ENCODE results near the gene OPA3.
A peak's percentile ranks its signal among the peaks of the same experiment; 100 is the strongest.

OPA3 gene

GRCh38 chr19:45500918-45501729 lies 83.5 kb downstream of the OPA3 start:
- DNase-seq = no peak

DNA sequence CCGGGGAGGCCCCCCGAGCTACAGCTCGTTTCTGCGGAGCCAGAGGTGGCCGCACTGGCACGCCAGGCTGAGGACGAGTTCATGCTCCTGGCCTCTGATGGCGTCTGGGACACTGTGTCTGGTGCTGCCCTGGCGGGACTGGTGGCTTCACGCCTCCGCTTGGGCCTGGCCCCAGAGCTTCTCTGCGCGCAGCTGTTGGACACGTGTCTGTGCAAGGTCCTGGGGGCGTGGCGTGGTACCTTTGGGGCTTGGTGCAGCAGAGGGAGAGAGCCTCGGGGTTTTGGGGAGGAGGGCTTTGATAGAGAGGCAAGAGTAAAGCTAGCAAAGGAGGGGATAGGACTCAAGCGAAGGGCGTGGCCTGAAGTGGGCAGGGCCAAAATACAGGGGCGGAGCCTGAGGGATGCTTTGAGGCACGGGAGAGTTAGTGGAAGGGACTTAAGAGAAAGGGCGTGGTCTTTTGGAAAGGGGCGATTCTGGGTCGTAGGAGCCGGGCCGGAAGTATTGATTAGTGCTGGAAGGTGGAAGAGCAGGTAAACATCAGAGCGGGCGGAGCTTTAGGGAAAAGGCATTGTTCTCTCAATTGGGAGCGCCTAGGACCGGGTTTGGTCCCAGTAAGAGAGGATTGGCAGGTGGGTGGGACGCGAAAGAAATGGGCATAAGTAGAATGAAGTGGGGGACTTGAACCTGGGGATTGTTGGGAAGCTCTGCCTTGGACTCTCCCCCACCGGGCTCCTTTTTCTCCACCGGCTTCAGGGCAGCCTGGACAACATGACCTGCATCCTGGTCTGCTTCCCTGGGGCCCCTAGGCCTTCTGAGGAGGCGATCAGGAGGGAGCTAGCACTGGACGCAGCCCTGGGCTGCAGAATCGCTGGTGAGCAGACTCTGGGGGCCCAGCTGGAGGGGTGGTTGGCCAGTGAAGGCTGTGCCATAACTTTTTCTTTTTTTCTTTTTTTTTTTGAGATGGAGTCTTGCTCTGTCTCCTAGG lies 85.1 kb downstream of the OPA3 start:
- peak; percentile 86 for DNase-seq

DNA sequence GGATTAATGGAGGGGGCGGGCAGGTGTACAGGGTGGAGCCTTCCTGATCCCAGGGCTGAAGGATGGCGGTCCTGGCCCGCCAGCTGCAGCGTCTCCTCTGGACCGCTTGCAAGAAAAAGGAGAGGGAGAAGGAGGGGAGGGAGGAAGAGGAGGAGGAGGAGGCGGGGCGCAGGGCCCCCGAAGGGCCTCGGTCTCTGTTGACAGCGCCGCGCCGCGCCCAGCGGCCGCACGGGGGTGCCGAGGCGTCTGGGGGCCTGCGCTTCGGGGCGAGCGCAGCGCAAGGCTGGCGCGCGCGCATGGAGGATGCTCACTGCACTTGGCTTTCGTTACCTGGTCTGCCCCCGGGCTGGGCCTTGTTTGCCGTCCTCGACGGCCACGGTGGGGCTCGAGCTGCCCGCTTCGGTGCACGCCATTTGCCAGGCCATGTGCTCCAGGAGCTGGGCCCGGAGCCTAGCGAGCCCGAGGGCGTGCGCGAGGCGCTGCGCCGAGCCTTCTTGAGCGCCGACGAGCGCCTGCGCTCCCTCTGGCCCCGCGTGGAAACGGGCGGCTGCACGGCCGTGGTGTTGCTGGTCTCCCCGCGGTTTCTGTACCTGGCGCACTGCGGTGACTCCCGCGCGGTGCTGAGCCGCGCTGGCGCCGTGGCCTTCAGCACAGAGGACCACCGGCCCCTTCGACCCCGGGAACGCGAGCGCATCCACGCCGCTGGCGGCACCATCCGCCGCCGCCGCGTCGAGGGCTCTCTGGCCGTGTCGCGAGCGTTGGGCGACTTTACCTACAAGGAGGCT lies 86.0 kb downstream of the OPA3 start, which contains the start of gene PPM1N:
Gene PPM1N, plus strand, starts transcription at position 33 of the 785 bp plus-strand sequence. Its CDS starts 30 bp downstream, at position 63.
- DNase-seq = peak; percentile 88

DNA sequence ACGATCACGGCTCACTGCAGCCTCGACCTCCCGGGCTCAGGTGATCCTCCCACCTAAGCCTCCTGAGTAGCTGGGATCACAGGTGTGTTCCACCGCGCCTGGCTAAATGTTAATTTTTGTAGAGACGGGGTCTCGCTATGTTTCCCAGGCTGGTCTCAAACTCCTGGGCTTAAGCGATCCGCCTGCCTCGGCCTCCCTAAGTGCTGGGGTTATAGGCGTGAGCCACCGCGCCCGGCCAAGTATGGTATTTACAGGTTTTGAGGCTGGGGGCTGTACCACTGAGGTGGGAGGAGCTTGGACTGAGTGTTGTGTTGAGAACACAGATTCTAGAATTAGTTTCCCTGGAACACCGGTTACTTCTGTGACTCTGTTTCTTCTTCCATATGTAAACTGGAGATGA lies 86.8 kb downstream of the OPA3 start:
- DNase-seq = no peak

- peak; percentile 78 for DNase-seq
These were observed 88.2 kb downstream of the OPA3 start for GRCh38 chr19:45496349-45496953.

DNA sequence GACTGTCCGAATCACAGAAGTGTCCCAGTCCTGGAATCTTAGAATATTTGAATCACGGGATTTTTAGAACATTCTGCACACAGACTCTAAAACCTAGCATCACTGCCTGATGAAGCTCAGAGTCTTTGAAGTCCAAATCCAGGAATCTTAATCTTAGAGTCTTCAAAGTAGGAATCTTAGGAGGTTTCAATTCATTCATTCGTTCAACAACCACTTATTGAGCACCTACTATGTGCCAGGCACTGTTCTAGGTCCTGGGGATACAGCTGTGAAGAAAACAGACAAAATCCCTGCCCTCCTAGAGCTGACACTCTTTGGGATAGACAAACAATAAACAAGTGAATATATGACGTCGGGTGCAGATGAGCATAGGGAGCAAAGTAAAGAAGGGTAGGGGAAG lies 89.4 kb downstream of the OPA3 start:
- DNase-seq = no peak

DNA sequence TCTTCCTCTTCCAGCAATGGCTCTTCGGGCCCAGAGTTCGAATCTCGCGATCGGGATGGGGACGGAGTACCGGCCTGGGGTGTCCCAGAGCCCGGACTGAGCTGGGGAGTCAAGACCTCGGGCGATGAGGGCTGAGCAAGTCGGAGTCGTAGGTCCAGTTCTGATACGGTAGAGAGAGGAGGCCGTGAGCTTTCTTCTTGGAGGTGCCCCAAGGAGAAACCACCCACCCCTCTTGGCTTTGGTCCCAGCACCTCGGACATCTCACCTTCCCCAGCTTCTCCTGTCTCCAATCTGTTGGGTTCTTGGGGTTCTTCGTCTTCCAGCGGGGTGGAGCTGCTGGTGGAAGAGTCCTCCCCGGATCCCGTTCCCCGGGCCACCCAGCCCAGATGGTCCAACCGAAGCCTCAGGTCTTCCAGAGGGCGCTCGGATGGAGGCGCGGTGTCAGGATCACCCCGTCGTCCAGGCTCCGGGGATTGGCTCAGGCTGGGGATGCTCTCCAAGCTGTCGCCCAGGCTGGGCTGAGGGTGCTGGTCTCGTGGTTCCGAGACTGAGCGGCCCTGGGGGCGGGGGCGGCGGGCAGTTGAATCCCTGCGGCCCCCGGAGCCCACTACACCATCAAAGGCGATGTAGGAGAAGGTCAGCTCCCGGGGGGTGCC lies 90.2 kb downstream of the OPA3 start:
- no peak for DNase-seq

DNA sequence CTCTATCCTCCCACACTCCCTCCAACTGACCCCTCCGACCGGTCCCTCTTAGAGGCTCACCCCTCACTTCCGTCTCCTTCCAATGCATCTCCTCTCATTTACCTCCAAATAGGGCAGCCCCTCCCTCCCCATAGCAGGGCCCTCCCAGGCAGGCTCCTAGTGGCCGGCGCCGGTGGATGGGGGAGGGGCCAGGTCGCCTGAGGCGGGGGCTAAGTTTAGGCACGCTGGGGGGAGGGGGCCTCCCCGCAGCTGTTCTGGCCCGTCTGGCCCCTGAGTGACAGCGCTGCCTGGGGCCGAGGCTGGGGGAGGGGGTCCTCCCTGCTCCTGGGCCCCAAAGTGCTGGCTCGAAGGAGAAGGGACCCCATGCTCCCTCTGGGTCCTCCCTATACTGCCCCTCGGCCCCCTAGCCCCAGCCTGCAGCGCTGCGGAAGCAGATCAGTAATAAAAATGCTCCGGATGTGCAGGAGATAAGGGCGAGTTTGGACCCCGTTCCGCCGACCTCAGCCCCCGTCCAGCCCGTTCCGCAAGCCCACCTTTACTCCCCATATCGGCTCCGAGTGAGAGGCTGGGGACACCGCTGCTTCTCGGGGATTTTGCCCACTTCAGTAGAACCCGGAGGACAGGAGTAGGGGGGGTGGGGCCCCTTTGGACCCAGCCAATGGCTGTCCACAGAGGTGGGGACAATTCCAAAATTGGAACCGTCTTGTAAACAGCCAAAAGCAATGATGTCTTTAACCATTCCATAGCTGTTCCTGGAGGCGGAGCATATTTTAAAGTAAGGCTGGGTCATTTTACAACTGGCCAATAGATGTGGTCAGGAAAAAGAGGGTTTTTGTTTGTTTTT lies 91.8 kb downstream of the OPA3 start:
- no peak for DNase-seq

- DNase-seq = no peak
These were observed 92.4 kb downstream of the OPA3 start for GRCh38 chr19:45492137-45492626.

GRCh38 chr19:45489216-45489855 lies 95.3 kb downstream of the OPA3 start:
- no peak for DNase-seq

DNA sequence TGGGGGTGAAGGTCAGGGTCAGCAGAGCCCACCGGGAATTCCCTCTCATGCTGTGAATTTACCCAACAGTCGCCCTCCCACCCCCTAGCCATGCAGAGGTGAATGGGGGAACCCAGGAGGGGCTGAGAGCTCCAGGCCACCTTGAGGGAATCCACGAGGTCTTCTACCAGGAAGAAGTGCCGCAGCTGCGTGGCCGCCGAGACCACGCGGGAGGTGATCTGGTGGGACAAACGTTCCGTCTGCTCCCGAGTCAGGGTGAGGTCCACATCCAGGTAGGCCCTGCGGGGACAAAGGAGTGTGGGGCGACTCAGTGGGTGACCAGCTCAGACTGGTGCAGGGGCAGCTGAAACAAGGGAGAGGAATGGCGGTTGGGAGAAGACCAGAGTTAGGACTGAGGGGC lies 95.9 kb downstream of the OPA3 start:
- no peak for DNase-seq

DNA sequence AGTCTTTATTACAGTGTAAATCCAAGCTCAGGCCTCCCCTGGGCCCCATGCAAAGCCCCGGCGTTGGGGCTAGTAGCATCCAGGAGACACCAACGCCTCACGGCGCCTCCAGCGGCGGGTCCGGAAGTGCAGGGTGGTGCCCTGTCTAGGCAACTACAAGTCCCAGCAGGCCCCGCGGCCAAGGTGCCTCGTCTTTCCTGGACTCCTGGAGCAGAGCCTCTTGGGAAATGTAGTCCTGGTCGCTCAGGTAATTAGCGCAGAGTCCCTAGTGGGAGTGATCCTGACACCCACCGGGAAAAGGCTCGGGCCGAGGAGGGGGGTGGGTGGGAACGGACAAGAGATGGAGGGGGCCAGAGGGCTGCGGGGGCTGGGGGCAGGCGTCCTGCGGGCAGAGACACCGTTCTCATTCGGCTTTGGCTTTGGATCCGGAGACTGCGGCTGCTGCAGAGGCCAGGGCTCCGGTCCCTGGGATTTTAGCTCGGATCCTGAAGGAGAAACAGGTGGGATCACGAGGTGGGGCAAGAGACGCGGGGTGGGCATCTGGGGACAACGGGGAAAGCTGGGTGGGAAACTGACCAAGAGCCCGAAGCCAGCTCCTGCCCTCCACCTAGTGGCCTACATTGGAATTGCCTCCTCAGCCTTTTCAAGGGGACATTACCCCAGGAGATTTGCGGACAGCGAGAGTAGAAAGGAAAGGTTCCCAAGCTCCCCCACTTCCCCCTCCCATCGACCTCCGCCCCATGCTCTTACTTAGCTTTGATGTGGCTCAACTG lies 99.1 kb downstream of the OPA3 start:
- DNase-seq = peak; percentile 99

DNA sequence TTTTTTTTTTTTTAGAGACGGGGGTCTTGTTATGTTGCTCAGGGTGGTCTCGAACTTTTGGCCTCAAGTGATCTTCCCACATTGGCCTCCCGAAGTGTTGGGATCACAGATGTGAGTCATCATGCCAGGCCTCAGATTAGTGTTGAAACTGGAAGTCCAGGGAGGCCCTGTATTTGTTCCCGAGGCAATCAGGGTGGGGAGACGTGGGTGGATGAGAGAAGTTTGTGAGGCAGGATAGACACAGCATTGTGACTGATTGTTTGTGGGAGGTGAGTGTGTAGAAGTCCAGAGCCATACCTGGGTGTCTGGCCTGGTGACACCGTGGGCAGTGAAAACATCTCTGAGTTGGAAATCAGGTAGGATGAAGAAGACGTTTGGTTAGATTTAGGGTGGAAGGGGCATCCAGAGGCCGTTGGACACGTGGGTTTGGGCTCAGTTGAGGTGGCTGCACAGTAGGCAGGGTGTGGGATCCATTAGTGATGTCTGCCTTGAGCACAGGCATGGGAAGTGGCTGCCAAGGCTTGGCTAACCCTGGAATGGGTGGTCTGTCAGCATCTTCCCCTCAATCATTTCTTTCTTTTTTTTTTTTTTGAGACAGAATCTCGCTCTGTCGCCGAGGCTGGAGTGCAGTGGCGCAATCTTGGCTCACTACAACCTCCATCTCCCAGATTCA lies 100.2 kb downstream of the OPA3 start:
- DNase-seq = no peak

- DNase-seq = no peak
These were observed 101.6 kb downstream of the OPA3 start for GRCh38 chr19:45483033-45483432.

DNA sequence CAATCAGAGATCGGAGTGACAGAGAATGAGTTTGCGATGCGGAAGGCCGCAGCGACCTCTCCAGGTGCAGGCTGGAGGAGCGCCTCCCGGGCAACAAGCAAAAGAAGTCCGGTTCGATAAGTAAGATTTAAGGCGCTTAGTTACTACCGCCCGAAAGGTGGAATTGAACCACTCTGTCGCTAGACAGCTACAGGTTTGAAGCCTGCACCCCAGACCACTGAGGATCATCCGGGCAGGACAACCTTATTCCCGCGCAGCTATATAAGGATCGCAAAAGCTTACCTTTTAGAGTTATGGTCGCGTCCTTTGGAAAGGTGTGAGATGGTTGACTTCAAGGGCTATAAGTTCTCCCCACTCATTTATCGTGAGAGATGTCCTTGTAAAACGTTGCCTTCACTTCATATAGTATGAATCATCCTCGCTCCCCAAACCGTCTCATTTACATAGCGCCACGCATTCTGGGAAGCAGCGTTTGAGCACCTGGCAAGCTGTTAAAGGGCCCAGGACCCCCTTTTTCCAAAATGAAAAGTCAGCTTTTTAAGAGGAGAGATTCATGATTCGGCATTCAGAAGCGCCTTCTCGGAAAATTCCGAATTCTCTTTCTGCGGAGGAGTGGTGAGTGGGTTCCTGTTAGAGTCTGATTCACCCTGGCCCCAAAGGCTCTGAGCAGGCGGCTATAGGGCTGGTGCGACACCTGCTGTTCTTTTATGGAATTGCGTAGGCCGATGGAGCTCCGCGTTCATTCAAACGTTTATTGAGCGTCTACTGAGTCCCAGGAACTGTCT lies 106.0 kb downstream of the OPA3 start:
- DNase-seq = peak; percentile 96

DNA sequence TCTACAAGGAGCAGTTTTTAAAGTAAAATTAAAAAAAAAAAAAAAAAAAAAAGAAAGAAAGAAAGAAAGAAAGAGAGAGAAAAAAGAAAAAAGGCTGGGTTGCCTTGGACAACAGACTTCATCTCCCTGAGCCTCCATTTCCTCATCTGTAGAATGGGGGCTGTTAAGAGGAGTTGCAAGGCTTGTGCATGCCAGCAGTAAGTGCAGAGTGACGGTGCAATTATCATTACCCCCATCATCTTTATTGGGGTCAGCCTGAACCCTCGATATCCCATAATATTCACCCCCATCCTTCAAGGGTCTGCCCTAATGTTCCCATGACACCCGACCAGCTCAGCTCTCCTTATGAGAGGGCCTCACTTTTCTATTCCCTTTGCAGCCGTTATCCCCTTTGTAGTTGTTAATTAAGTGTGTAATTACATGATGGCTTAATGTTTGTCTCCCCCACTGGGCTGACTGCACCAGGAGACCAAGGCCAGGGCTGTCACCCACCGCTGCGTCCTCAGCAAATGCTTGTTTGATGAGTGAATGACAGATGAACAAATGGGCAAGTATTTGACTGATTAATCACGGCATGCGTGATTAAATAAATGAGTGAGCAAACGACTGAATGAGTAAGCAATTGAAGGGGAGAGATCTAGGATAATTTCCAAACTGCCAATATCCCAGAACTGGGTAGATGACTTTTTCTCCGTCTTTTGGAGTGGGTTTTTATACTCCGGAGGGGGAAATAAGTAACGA lies 106.7 kb downstream of the OPA3 start:
- peak; percentile 80 for DNase-seq

Data from activated effector memory CD4-positive, alpha-beta T cell treated with anti-CD3 and anti-CD28 coated beads, Interleukin-2, amount 50 U/mL, for 16 hours (primary cell).